SK-N-SH (cell line): ENCODE data around the gene SCT. TPM values are rescaled to one million over a fixed set of nuclear protein-coding genes. Genes with fewer than 3 reads are reported as not detected.

Experiments used
- CTCF ChIA-PET: fragments of 300-600, 350-600 bp; formaldehyde crosslinking; extraction: SDS; loops from one replicate; lab custom pipeline; 2021; lab: Yijun Ruan, JAX
- POLR2A ChIA-PET: fragments of 350-600 bp; sonication (Branson Sonifier 250); formaldehyde crosslinking; extraction: SDS; loops from one replicate; lab custom pipeline; 2020; ENCODE audit warnings: antibody characterized with exemption, inconsistent platforms; lab: Yijun Ruan, JAX
- DNase-seq: peaks from one replicate; pipeline ENCODE4 v3.0.0; 2012
- H2AFZ ChIP-seq: fragments of 200-600 bp; sonication (generic); 2 replicates; pipeline ENCODE4 v1.8.1; 2016; ENCODE audit warnings: antibody characterized with exemption, mild to moderate bottlenecking, low read depth
- H3F3A ChIP-seq: fragments of 200-600 bp; sonication (generic); replicated peaks from 2 replicates; pipeline ENCODE3; 2016; ENCODE audit warnings: antibody characterized with exemption, mild to moderate bottlenecking; ENCODE audit not compliant: insufficient read depth
- H3K27ac ChIP-seq, 2 experiments: fragments of 200-500 bp in 1 of 2; fragments of 200-600 bp in 1 of 2; sonication (Bioruptor generic) in 1 of 2; sonication (generic), shearing (Covaris generic) in 1 of 2; 2 replicates each; pipeline versions ENCODE4 v1.5.1 to v1.6.1; 2014 to 2016; ENCODE audit warnings: low read depth in 2 of 2, inconsistent platforms in 1 of 2, low read length in 1 of 2, mild to moderate bottlenecking in 1 of 2, mixed read lengths in 1 of 2
- H3K27me3 ChIP-seq: fragments of 200-600 bp; sonication (generic), shearing (Covaris generic); 2 replicates; pipeline ENCODE4 v1.6.1; 2016; ENCODE audit warnings: mixed run types; ENCODE audit not compliant: insufficient read depth
- H3K36me3 ChIP-seq, 2 experiments: fragments of 200-500 bp in 1 of 2; fragments of 200-600 bp in 1 of 2; sonication (Bioruptor generic) in 1 of 2; sonication (generic) in 1 of 2; replicated peaks in 1 of 2; 2 replicates each; pipeline versions ENCODE3 to v1.5.1; 2014 to 2016; ENCODE audit warnings: low read length in 1 of 2, mild to moderate bottlenecking in 1 of 2; ENCODE audit not compliant: insufficient read depth in 2 of 2, control insufficient read depth in 1 of 2
- H3K4me1 ChIP-seq, 2 experiments: fragments of 200-500 bp in 1 of 2; fragments of 200-600 bp in 1 of 2; sonication (Bioruptor generic) in 1 of 2; sonication (generic), shearing (Covaris generic) in 1 of 2; 2 replicates each; pipeline versions ENCODE4 v1.5.1 to v1.6.1; 2014 to 2016; ENCODE audit warnings: low read depth in 1 of 2, low read length in 1 of 2, mixed run types in 1 of 2; ENCODE audit not compliant: insufficient read depth in 2 of 2, control insufficient read depth in 1 of 2
- H3K4me2 ChIP-seq: fragments of 200-600 bp; sonication (generic), shearing (Covaris generic); 2 replicates; pipeline ENCODE4 v1.6.1; 2017; ENCODE audit warnings: mixed run types
- H3K4me3 ChIP-seq, 2 experiments: fragments of 200-500 bp in 1 of 2; fragments of 200-600 bp in 1 of 2; sonication (Bioruptor generic) in 1 of 2; sonication (generic), shearing (Covaris generic) in 1 of 2; 2 replicates each; pipeline versions ENCODE4 v1.5.1 to v1.8.1; 2014 to 2016; ENCODE audit warnings: low read depth in 2 of 2, inconsistent platforms in 1 of 2, low read length in 1 of 2, mild to moderate bottlenecking in 1 of 2, mixed read lengths in 1 of 2, moderate library complexity in 1 of 2
- H3K79me2 ChIP-seq: fragments of 200-600 bp; sonication (generic); 2 replicates; pipeline ENCODE4 v1.8.1; 2017; ENCODE audit warnings: mild to moderate bottlenecking; ENCODE audit not compliant: insufficient read depth
- H3K9ac ChIP-seq: fragments of 200-600 bp; sonication (generic); 2 replicates; pipeline ENCODE4 v1.6.1; 2017; ENCODE audit warnings: mixed run types
- H3K9me2 ChIP-seq: fragments of 200-600 bp; sonication (generic); 2 replicates; pipeline ENCODE4 v1.6.1; 2017; ENCODE audit warnings: mixed run types
- H3K9me3 ChIP-seq: fragments of 200-600 bp; sonication (generic); 2 replicates; pipeline ENCODE4 v1.6.1; 2017; ENCODE audit warnings: mixed run types, mild to moderate bottlenecking, moderate library complexity
- H4K20me1 ChIP-seq: fragments of 200-600 bp; sonication (generic); 2 replicates; pipeline ENCODE4 v1.6.1; 2017; ENCODE audit warnings: mild to moderate bottlenecking, mixed run types; ENCODE audit not compliant: insufficient read depth
- ELF1 ChIP-seq: IDR thresholded peaks from 2 replicates; pipeline ENCODE4 v1.4.0; 2012
- MXI1 ChIP-seq: IDR thresholded peaks from 2 replicates; pipeline ENCODE4 v1.6.1; 2012; ENCODE audit warnings: mild to moderate bottlenecking, low read depth, low read length, improper control_type of control experiment
- NRF1 ChIP-seq: IDR thresholded peaks from 2 replicates; pipeline ENCODE4 v1.6.1; 2012; ENCODE audit warnings: low read depth, mild to moderate bottlenecking, low read length
- PBX3 ChIP-seq: IDR thresholded peaks from 2 replicates; pipeline ENCODE4; 2012
- RAD21 ChIP-seq: IDR thresholded peaks from 2 replicates; pipeline ENCODE4 v1.6.1; 2012; ENCODE audit warnings: mild to moderate bottlenecking, low read length
- RCOR1 ChIP-seq: fragments of 150-350 bp; IDR thresholded peaks from 2 replicates; pipeline ENCODE4 v1.6.1; 2017; ENCODE audit warnings: antibody characterized with exemption, low read length
- RFX5 ChIP-seq: IDR thresholded peaks from 2 replicates; pipeline ENCODE4 v1.6.1; 2012; ENCODE audit warnings: mild to moderate bottlenecking, improper control_type of control experiment, low read length
- SIN3A ChIP-seq: IDR thresholded peaks from 2 replicates; pipeline ENCODE4 v1.6.1; 2012; ENCODE audit warnings: low read depth, mild to moderate bottlenecking, low read length, moderate library complexity, borderline replicate concordance
- SMC3 ChIP-seq: IDR thresholded peaks from 2 replicates; pipeline ENCODE4 v1.6.1; 2012; ENCODE audit warnings: low read depth, low read length, improper control_type of control experiment
- TAF1 ChIP-seq: IDR thresholded peaks from 2 replicates; pipeline ENCODE4 v1.6.1; 2012; ENCODE audit warnings: low read depth, mild to moderate bottlenecking, low read length, moderate library complexity, borderline replicate concordance
- TCF12 ChIP-seq: IDR thresholded peaks from 2 replicates; pipeline ENCODE4 v1.4.0; 2012
- TEAD4 ChIP-seq: IDR thresholded peaks from 2 replicates; pipeline ENCODE4 v1.4.0; 2012; ENCODE audit warnings: mild to moderate bottlenecking, borderline replicate concordance; ENCODE audit not compliant: insufficient read depth
- WGBS: methylation state at CpG from one replicate; pipeline ENCODE4 v1.1.6; 2017; ENCODE audit warnings: low lambda C conversion rate; 5-methylcytosine and 5-hydroxymethylcytosine counted together
- polyA plus RNA-seq, 3 experiments: library from polyadenylated mRNA; depleted of rRNA; stranded (reverse); fragments of >200 nt; gene quantifications; 2 replicates each; pipeline ENCODE4 v1.2.3, GENCODE V29; 2012
- TF ChIP-seq, protein P1 (sequence below): fragments of 150-350 bp; IDR thresholded peaks from 2 replicates; pipeline ENCODE4 v1.6.1; 2016; ENCODE audit warnings: mild to moderate bottlenecking, low read depth, low read length
- TF ChIP-seq, protein P2 (sequence below): fragments of 150-350 bp; IDR thresholded peaks from 2 replicates; pipeline ENCODE4 v1.6.1; 2017; ENCODE audit warnings: antibody characterized with exemption, low read length, low read depth, borderline replicate concordance

SCT gene
- polyA plus RNA-seq, 1 of the 3 experiments (the other 2 are of a cell fraction), result not detected

DNA sequence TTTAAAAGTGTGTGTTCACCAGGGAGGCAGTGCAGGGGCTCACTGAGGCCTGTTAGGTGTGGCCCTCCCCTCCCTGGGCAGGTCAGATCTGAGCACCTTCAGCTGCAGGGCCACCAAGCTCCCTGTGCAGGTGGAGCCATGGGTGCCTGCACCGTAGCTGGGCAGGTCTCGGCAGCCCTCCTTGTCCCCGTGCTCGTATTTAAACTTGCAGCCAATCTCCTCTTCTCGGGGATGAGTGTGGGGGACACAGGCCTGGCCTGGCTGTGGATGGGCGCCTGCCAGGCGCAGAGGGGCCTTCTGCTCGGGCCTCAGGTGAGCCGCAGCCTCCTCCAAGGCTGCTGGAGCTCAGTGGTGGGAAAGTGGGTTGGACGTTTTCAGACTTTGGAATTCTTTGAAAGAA lies 31.6 kb downstream of the SCT start:
- no peak overlapping the region for H3K4me3 ChIP-seq
- peaks cover 37 to 76% of the 10 kb centered on the region in 2 experiments for H3K36me3 ChIP-seq

GRCh38 chr11:593347-593746 lies 33.6 kb downstream of the SCT start:
- Histone ChIP-seq H3K36me3 (peaks cover 37 to 72% of the 10 kb centered on the region in 2 experiments), H4K20me1 (peaks cover 40% of the 10 kb centered on the region)
- CTCF ChIA-PET, result no interaction called here

More for the DNA sequence above, 31.6 kb downstream of the SCT start:
- H3F3A ChIP-seq, result no peaks in the 10 kb centered on the region
- peaks cover 34% of the 10 kb centered on the region for H3K79me2 ChIP-seq
- ChIA-PET CTCF (interaction anchor here (1.3 kb wide), 1 partner anchor 11 kb away, joined by 5 read pairs; no protein-coding TSS in a partner anchor), POLR2A (no interaction called here)
- DNase-seq, result no peak
- peaks cover 24% of the 10 kb centered on the region for H4K20me1 ChIP-seq
- no peaks in the 10 kb centered on the region for H3K4me1 ChIP-seq
- H3K27ac ChIP-seq, result no peak overlapping the region
- no peaks in the 10 kb centered on the region for H3K9me3 ChIP-seq
- H3K9me2 ChIP-seq, result no peaks in the 10 kb centered on the region
- no peak overlapping the region for H2AFZ ChIP-seq
- TF ChIP-seq PBX3, result no peak
- TF ChIP-seq SMC3, result no peak
- TF ChIP-seq ELF1, result no peak
- no peaks in the 10 kb centered on the region for H3K27me3 ChIP-seq
- no peak overlapping the region for H3K4me2 ChIP-seq
- no peak overlapping the region for H3K9ac ChIP-seq
- WGBS, result 94% methylated on average over 9 of the region's 10 CpGs

GRCh38 chr11:592918-593317 lies 34.1 kb downstream of the SCT start:
- CTCF ChIA-PET, result no interaction called here
- H3K36me3 ChIP-seq, result peaks cover 40 to 71% of the 10 kb centered on the region in 2 experiments

More at GRCh38 chr11:593347-593746, 33.6 kb downstream of the SCT start:
- Histone ChIP-seq H3K79me2 (peaks cover 46% of the 10 kb centered on the region), H3K27ac (no peak overlapping the region), H3F3A (peaks cover 1% of the 10 kb centered on the region), H2AFZ (no peak overlapping the region), H3K4me3 (no peak overlapping the region), H3K9ac (no peak overlapping the region), H3K9me2 (no peaks in the 10 kb centered on the region), H3K9me3 (no peaks in the 10 kb centered on the region), H3K27me3 (no peaks in the 10 kb centered on the region), H3K4me2 (no peak overlapping the region), H3K4me1 (no peaks in the 10 kb centered on the region)
- TF ChIP-seq ELF1, result no peak
- DNase-seq, result no peak
- POLR2A ChIA-PET, result no interaction called here
- 97% methylated on average over 21 of the region's 21 CpGs for WGBS

More at GRCh38 chr11:592918-593317, 34.1 kb downstream of the SCT start:
- Histone ChIP-seq H3K4me2 (no peak overlapping the region), H3K4me1 (no peaks in the 10 kb centered on the region), H3K27ac (no peak overlapping the region), H3K27me3 (no peaks in the 10 kb centered on the region), H2AFZ (no peak overlapping the region), H3K9me2 (no peaks in the 10 kb centered on the region), H3K79me2 (peaks cover 51% of the 10 kb centered on the region), H3K9ac (no peak overlapping the region), H3F3A (peaks cover 5% of the 10 kb centered on the region), H3K4me3 (no peak overlapping the region), H4K20me1 (peaks cover 44% of the 10 kb centered on the region), H3K9me3 (no peaks in the 10 kb centered on the region)
- TF ChIP-seq NRF1, result no peak
- no peak for TF ChIP-seq PBX3
- TF ChIP-seq, protein P1, sequence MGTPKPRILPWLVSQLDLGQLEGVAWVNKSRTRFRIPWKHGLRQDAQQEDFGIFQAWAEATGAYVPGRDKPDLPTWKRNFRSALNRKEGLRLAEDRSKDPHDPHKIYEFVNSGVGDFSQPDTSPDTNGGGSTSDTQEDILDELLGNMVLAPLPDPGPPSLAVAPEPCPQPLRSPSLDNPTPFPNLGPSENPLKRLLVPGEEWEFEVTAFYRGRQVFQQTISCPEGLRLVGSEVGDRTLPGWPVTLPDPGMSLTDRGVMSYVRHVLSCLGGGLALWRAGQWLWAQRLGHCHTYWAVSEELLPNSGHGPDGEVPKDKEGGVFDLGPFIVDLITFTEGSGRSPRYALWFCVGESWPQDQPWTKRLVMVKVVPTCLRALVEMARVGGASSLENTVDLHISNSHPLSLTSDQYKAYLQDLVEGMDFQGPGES, result no peak
- TF ChIP-seq SMC3, result no peak
- no peak for TF ChIP-seq TEAD4
- TF ChIP-seq RAD21, result no peak
- no peak for TF ChIP-seq TCF12
- no peak for TF ChIP-seq RCOR1
- TF ChIP-seq SIN3A, result no peak
- no peak for TF ChIP-seq RFX5
- TF ChIP-seq TAF1, result no peak
- TF ChIP-seq MXI1, result no peak
- TF ChIP-seq, protein P2, sequence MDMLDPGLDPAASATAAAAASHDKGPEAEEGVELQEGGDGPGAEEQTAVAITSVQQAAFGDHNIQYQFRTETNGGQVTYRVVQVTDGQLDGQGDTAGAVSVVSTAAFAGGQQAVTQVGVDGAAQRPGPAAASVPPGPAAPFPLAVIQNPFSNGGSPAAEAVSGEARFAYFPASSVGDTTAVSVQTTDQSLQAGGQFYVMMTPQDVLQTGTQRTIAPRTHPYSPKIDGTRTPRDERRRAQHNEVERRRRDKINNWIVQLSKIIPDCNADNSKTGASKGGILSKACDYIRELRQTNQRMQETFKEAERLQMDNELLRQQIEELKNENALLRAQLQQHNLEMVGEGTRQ, result no peak
- DNase-seq, result no peak
- POLR2A ChIA-PET, result no interaction called here
- WGBS, result 90% methylated on average over 9 of the region's 10 CpGs
